Activated CD4-positive, alpha-beta T cell treated with anti-CD3 and anti-CD28 coated beads, Interleukin-2, amount 50 U/mL, for 1 hour (primary cell): ENCODE data around the gene PRDM1.
"Not testable (repeated sequence)": the region's sequence is repeated elsewhere in the genome, so short reads cannot be mapped to it uniquely, and the experiment has no call there.

Experiments used
- DNase-seq: peaks from one replicate; pipeline ENCODE4 v3.0.0-alpha.2; 2020

PRDM1 gene

GRCh38 chr6:106142876-106143431 is 56.8 kb downstream of the PRDM1 start:
- DNase-seq = no peak

- DNase-seq = no peak
These were observed 57.5 kb downstream of the PRDM1 start for GRCh38 chr6:106143665-106144064.

GRCh38 chr6:106145144-106145543 is 59.0 kb downstream of the PRDM1 start:
- DNase-seq = no peak

- DNase-seq = no peak
These were observed 59.6 kb downstream of the PRDM1 start for GRCh38 chr6:106145741-106146227.

- no peak for DNase-seq
These were observed 60.8 kb downstream of the PRDM1 start for GRCh38 chr6:106146852-106147351.

- no peak for DNase-seq
These were observed 61.3 kb downstream of the PRDM1 start for GRCh38 chr6:106147476-106147875.

- DNase-seq = no peak
These were observed 63.4 kb downstream of the PRDM1 start for GRCh38 chr6:106149472-106150069.

- DNase-seq = not testable (repeated sequence)
These were observed 66.3 kb downstream of the PRDM1 start for GRCh38 chr6:106152476-106152875.

GRCh38 chr6:106152952-106153351 is 66.8 kb downstream of the PRDM1 start:
- no peak for DNase-seq

- no peak for DNase-seq
These were observed 68.2 kb downstream of the PRDM1 start for GRCh38 chr6:106154326-106154725.

- DNase-seq = no peak
These were observed 69.2 kb downstream of the PRDM1 start for GRCh38 chr6:106155219-106155830.

GRCh38 chr6:106156413-106156812 is 70.3 kb downstream of the PRDM1 start:
- no peak for DNase-seq

GRCh38 chr6:106156863-106157262 is 70.7 kb downstream of the PRDM1 start:
- no peak for DNase-seq

- no peak for DNase-seq
These were observed 72.7 kb downstream of the PRDM1 start for GRCh38 chr6:106158816-106159215.
